Measurements from ENCODE around the gene ATAD3A.

DNA sequence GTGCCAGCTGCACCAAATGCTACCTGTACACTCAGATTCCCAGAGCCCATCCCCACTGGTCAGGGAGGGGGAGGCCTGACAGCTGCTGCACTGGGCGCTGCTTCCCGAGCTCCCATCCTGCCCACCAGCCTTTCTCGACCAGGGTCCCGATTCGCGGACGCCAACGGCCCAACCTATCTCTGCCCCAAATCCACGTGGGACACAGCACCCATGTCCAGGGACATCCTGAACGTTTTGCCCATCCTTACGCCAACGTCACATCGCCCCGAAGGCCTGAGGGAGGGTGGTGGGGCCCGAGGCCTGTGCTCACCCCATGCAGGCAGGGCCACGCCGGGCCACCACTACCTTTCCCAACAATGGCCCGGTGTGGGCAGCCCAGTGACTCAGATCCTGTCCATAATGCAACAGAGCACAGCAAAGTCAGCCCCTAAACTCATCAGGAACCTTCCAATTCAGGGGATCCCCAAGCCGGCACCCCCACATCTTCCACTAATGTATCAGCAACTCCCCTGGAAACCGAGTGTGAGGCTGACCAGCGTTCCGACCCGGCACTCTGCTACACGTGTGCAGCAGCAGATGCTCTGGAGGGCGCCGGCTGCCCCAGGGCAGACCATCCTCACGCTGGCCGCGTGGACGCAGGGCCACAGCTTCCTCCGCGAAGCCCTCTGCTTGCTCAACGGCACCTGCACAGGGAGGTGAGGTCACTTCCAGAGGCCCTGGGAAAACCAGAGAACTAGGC is 39.7 kb downstream of the ATAD3A start:
- TF ChIP-seq, protein P1, sequence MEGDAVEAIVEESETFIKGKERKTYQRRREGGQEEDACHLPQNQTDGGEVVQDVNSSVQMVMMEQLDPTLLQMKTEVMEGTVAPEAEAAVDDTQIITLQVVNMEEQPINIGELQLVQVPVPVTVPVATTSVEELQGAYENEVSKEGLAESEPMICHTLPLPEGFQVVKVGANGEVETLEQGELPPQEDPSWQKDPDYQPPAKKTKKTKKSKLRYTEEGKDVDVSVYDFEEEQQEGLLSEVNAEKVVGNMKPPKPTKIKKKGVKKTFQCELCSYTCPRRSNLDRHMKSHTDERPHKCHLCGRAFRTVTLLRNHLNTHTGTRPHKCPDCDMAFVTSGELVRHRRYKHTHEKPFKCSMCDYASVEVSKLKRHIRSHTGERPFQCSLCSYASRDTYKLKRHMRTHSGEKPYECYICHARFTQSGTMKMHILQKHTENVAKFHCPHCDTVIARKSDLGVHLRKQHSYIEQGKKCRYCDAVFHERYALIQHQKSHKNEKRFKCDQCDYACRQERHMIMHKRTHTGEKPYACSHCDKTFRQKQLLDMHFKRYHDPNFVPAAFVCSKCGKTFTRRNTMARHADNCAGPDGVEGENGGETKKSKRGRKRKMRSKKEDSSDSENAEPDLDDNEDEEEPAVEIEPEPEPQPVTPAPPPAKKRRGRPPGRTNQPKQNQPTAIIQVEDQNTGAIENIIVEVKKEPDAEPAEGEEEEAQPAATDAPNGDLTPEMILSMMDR (IDR thresholded peaks at IDR 0.05), result no peak
- TF ChIP-seq POLR2A (IDR thresholded peaks at IDR 0.05) (no peak), EP300 (IDR thresholded peaks at IDR 0.05; ENCODE audit: low read depth) (no peak)
